Fibroblast of lung (primary cell): Measurements from ENCODE around the gene ITM2B.

Experiments used
- CTCF ChIP-seq, 2 donors: IDR thresholded peaks in 1 of 2; conservative IDR thresholded peaks in 1 of 2; 1 replicate in 1 of 2; 2 replicates in 1 of 2; pipeline ENCODE4 v1.5.1; 2011 to 2012; ENCODE audit warnings: low read length in 2 of 2, control low read depth in 1 of 2, inconsistent platforms in 1 of 2, low read depth in 1 of 2, mild to moderate bottlenecking in 1 of 2
- EZH2 ChIP-seq: IDR thresholded peaks from 2 replicates; pipeline ENCODE4 v1.5.1; 2012; ENCODE audit warnings: low read length, control low read depth, mild to moderate bottlenecking; ENCODE audit errors: missing control alignments

GRCh38 chr13:48303359-48304142 is 70.5 kb downstream of the ITM2B start, which contains the start of gene RB1:
- TF ChIP-seq EZH2 (no peak), CTCF (conservative IDR thresholded peaks at IDR 0.05 in 1 of 2, IDR thresholded peaks at IDR 0.05 in 1 of 2; ENCODE audit: low read depth in 1 of 2, low read length in 2 of 2) (no peak)
